H54 (cell line): ENCODE measurements around the gene LHPP.

Experiments used
- DNase-seq: peaks from one replicate; pipeline ENCODE4 v3.0.0; 2011; ENCODE audit warnings: low spot score, mixed read lengths; ENCODE audit not compliant: insufficient read length
- FAIRE-seq: peaks from 3 replicates; lab custom pipeline; 2011; peaks lifted over from hg19 to GRCh38; lab: Jason Lieb, UNC
- POLR2A ChIP-seq: IDR thresholded peaks from 2 replicates; pipeline ENCODE4 v1.6.1; 2011; ENCODE audit warnings: low read depth, mild to moderate bottlenecking, low read length

The LHPP gene, protein sequence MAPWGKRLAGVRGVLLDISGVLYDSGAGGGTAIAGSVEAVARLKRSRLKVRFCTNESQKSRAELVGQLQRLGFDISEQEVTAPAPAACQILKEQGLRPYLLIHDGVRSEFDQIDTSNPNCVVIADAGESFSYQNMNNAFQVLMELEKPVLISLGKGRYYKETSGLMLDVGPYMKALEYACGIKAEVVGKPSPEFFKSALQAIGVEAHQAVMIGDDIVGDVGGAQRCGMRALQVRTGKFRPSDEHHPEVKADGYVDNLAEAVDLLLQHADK

DNA sequence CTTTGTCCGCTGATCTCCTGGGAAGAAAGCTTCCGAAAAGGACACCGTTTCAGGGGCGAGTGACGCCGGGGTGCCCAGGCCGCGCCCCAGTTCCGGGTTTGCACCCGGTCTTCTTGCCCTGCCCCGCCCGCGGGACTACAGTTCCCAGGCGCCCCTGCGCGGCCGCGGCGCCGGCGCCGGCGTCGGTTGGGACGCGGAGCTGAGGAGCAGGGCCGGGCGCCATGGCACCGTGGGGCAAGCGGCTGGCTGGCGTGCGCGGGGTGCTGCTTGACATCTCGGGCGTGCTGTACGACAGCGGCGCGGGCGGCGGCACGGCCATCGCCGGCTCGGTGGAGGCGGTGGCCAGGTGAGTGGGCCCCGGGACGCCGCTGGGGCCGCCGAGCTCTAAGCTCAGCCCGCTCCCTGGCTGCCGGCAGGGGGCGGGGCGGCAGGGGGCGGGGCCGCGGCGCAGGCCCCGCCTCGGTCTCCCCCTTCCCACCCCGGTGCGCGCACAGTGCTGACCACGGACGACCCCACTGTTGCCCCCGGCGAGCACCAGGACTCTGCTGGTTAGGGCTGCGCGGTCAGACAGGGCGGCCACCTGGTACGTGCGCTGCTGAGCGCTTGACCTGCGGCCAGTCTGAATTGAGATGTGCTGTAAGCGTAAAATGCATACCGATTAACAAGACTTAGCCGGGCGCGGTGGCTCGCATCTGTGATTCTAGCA is at the start of gene LHPP:
LHPP (plus strand) TSS at position 182 of the 706 bp plus-strand sequence; CDS start at position 222, 40 bp downstream.
- FAIRE-seq, result no peak
- peak; percentile 79 for DNase-seq
- peak; percentile 75; the same call in 1 of the 2 replicates for TF ChIP-seq POLR2A

DNA sequence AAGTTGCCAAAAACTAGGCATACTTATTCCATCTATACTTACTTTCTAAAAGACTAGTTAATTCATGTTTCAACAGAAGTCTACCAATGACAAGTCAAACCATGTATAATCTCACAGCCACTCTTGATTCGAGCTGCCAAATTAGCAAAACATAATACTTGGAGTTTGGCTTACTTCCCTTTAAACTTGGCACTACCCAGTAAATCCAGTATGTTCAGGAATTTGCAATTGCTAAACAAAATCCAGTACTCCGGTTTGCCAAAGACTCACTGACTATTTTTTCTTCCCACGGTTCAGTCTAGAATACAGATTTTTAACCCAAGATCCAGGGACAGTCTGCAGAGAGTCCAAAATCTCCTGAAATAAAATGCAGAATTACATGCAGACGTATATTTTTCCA is 47.5 kb upstream of the LHPP start:
- FAIRE-seq (no peak), DNase-seq (no peak)
- TF ChIP-seq POLR2A, result no peak

DNA sequence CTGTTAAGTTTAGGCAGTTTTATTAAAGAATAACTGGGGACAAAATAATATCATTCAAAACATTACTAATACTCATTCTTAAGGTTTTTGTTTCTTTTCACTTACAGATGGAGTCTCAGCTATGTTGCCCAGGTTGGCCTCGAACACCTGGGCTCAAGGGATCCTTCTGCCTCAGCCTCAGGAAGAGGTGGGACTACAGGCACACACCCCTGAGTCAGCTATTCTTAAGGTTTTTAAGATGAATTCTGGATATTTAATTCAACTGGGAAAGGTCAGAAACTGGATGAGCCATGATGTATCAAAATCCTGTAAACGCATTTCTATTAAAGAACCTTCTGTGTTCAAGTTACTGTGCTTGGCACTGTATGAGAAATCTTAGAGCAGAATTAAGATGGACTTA is 46.4 kb upstream of the LHPP start:
- TF ChIP-seq POLR2A, result no peak
- DNase-seq, result no peak
- FAIRE-seq, result no peak

DNA sequence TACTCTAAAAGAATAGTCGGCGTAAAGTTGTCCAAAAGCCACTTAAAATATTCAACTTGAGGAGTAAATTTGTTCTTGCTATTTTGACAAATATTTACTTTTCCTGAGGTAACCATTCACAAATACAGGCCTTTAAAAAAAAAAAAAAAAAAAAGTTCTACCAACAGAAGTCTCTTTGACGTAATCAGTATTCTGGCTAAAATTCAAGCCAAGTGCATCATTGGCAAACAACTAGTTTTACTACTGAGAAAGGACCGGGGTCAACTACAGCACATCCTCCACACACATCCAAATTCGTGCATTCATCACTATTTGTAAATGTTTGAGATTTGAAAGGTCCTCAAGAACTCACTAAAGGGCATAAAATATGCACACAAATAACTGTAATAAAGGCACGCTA is 44.9 kb upstream of the LHPP start:
- FAIRE-seq (no peak), DNase-seq (no peak)
- no peak for TF ChIP-seq POLR2A

DNA sequence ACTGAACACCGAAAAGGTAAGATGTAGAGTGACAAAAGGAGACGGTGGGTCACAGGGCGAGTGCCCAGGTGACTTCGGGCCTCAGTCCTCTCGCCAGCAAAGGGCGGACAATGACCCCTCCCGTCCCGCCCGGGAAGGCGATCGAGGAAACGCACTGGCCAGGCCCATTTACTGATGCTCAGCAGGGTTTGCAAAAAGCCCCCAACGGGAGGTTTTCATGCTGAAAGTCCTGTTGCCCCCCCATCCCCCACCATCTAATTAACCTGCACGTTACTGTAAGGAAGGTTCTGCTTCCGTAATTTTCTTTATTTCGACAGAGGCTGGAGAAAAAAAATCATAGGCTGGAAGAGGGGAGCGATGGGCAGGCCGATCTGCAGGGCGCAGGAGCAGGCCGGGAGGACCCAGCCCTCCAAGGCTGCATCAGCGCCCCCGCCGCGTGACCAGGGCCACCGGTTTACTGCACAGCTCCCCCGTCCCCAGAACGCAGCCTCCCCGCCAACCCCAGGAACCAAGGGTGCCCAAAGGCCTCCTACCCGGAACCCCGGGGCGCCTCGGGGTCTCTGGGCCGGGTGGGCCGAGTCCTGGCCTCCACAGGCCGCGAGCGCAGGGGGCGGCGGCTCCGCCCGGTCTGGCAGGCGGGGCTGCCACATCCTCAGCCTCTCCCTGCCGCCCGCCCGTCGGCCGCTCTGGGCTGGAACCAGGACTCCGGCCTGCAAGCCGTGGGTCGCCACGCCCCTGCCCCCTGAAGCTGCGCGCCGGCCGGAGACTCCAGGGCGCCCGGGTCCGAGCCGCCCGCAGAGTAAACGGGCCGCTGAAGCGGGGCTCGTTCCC is 43.5 kb upstream of the LHPP start:
- DNase-seq (peak; percentile 44), FAIRE-seq (no peak)
- TF ChIP-seq POLR2A, result no peak

DNA sequence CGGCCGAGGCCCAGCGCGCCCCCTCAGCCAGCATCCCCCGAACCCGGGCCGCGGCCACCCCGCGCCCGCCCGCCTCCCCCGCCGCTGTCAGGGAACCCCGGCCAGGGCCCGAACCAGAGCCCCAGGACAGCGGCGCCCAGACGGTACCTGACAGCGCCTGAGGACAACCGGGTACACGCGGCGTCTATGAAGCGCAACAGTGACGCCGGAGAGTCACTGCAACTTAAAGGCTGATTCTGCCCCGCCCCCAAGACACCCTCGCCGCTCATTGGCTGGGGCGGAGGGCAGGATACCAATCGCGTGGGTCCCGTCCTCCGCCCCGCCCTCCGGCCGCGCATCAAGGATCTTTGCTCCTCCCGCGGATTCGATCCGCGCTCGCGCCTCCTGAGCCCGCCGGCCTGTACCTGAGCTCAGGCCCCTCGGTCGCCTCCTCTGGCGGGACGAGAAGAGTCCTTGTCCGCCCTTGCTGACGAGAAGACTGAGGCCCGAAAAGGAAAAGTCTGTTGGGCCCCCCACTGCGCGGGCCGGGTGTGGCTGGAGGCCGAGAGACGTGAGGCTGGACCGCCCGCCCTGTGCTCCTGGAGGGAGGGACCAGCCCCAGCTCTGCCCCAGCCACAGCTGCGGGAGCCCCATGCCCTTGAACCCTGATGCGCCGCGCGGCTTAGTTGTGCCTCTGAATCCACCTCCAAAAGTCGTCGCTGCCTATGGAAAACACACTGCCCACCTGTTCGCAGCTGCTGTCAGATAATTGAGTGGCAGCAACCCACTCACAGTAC is 42.7 kb upstream of the LHPP start, which contains the start of gene OAT:
OAT (minus strand) TSS at position 198 of the 776 bp plus-strand sequence. CDS start 6,752 bp downstream, outside the sequence.
- DNase-seq (peak; percentile 82), FAIRE-seq (peak; percentile 67)
- peak; percentile 96 for TF ChIP-seq POLR2A

DNA sequence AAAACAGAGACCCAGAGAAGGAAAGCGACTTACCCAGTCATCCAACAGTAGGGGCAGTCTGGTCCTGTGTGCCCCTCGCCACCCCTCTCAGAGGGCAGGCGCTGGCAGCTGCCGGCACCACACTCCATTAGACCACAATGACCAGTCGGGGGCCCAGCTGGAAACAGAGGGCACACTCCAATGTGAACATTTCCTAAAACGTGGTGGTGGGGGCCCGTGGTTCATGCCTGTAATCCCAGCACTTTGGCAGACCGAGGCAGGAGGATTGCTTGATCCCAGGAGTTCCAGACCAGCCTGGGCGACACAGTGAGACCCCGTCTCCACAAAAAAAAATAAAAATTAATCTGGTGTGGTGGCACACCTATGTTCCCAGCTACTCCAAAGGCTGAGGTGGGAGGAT is 42.0 kb upstream of the LHPP start:
- no peak for TF ChIP-seq POLR2A
- FAIRE-seq (no peak), DNase-seq (no peak)

DNA sequence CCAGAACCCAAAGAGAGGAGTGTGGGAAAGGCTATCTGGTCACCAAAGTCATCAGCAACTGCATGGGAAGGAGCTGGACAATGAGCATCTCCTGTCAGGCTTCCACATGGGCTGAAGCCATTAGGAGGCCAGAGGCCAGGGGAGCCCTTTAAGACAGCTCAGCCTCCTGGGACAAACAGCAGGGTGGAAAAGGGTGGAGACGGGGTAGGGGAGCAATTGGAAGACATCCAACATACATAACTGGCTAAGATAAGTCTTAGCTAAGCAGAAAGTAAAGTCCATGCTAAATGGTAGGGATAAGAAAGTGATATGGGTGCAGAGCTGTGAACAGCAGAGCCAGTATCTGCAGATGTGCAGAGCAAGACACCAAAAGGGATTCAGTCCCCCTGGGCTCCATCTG is 41.4 kb upstream of the LHPP start:
- FAIRE-seq, result no peak
- DNase-seq, result no peak
- no peak for TF ChIP-seq POLR2A

DNA sequence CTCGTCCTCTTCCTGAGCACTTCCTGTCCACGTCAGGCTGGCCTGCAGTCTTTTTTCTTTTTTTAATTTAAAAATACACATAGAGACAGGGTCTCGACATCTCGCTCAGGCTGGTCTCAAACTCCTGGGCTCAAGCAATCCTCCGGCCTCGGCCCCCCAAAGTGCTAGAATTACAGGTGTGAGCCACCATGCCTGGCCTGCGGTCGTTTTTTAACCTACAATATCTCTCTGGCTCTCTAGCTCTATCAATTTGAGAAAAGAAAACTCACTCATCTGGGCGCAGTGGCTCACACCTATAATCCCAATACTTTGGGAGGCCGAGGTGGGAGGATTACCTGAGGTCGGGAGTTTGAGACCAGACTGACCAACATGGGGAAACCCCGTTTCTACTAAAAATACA is 38.9 kb upstream of the LHPP start:
- TF ChIP-seq POLR2A, result no peak
- FAIRE-seq (no peak), DNase-seq (no peak)

DNA sequence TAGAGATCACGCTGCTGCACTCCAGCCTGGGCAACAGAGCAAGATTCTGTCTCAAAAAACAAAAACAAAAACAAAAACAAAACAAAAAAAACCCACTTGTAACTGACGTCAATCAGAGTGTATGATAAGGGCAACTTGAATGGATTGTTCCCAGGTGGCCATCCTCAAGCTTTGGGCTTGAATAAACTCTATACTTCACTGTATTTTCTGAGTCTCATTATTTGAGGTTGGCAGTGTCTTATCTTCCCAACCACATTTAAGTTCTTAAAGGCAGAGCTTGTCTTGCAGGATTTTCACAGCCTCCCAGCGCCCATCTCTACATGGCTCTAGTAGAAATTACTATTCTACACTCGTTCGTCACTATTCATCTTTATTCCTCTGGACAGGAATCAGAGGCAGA is 37.8 kb upstream of the LHPP start:
- FAIRE-seq (no peak), DNase-seq (no peak)
- no peak for TF ChIP-seq POLR2A

DNA sequence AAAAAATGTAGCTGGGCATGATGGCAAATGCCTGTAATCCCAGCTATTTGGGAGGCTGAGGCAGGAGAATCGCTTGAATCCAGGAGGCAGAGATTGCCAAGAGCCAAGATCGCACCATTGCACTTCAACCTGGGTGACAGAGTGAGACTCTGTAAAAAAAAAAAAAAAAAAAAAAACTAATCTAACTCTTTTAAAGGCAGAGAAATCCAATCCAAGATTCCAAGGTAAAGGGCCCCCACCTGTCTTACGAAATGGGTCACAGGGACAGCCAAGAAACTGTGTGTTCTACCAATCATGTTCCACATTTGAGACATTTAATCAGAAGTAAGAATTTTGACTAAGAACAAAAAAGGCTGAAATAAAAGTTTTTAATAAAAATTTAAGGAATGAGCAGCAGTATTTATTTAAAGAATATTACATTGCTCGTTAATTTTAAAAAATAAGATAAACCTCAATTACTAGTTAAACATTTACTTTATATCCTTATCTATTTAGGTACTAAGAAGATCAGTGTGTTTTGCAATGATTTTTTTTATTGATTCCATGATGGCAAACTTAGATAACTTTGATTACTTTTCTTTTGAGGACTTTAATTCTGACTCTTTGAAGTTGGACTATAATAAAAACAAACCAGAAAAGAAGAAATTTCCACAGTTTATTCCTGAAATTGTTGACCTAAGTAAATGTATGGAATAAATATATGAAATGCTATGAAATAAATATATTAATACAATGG is 36.2 kb upstream of the LHPP start:
- FAIRE-seq, result no peak
- no peak for DNase-seq
- no peak for TF ChIP-seq POLR2A

DNA sequence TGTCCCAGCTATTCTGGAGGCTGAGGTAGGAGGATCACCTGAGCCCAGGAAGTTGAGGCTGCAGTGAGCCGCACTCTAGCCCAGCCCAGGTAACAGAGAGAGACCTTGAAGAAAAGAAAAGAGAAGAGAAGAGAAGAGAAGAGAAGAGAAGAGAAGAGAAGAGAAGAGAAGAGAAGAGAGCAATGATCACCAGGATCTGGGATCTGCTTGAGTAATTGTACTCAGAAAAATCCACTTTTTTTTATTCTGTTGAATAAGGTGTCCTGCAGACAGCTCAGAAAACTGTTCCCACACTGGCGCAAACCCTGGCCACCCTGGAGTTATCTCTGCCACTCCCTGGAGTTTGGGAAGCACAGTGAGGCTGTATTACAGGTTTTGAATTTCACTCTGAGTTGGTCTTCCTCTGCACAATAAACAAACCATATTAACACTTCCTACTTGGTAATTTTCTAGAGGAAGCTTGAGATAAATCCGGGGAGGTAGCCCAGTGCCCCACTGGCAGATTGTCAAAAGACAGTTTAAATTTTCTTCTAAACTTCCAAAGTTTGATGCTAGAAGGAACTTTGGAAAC is 33.3 kb upstream of the LHPP start:
- FAIRE-seq, result no peak
- TF ChIP-seq POLR2A, result no peak
- no peak for DNase-seq
